GM12801 (cell line): ENCODE data around the gene OTOP2.

Source experiments
- CTCF ChIP-seq: IDR thresholded peaks from one replicate; pipeline ENCODE4 v1.5.1; 2011; ENCODE audit warnings: control low read depth; ENCODE audit not compliant: insufficient read length; ENCODE audit errors: extremely low read depth

OTOP2 gene

GRCh38 chr17:74947041-74947754 lies 23.1 kb downstream of the OTOP2 start:
- TF ChIP-seq CTCF, result no peak

GRCh38 chr17:74949455-74950115 lies 25.5 kb downstream of the OTOP2 start:
- no peak for TF ChIP-seq CTCF

GRCh38 chr17:74950207-74950606 lies 26.1 kb downstream of the OTOP2 start:
- no peak for TF ChIP-seq CTCF

- no peak for TF ChIP-seq CTCF
Measured at GRCh38 chr17:74951065-74951464, 27.0 kb downstream of the OTOP2 start.

GRCh38 chr17:74951680-74952421 lies 27.8 kb downstream of the OTOP2 start:
- no peak for TF ChIP-seq CTCF

GRCh38 chr17:74952431-74953133 lies 28.5 kb downstream of the OTOP2 start:
- no peak for TF ChIP-seq CTCF
